AG09319 (cell line): ENCODE measurements around the gene LRWD1.

Experiments
- DNase-seq: peaks from one replicate; pipeline ENCODE4 v3.0.0-alpha.2; 2010; ENCODE audit warnings: low read depth; ENCODE audit errors: extremely low read depth
- TF ChIP-seq, protein P1 (sequence below): IDR thresholded peaks from 2 replicates; pipeline ENCODE4 v1.5.1; 2011; ENCODE audit warnings: low read depth, mild to moderate bottlenecking, inconsistent platforms, low read length, moderate library complexity

Gene LRWD1

GRCh38 chr7:102445674-102446071 is 19.1 kb upstream of the LRWD1 start:
- DNase-seq: no peak
- TF ChIP-seq, protein P1, sequence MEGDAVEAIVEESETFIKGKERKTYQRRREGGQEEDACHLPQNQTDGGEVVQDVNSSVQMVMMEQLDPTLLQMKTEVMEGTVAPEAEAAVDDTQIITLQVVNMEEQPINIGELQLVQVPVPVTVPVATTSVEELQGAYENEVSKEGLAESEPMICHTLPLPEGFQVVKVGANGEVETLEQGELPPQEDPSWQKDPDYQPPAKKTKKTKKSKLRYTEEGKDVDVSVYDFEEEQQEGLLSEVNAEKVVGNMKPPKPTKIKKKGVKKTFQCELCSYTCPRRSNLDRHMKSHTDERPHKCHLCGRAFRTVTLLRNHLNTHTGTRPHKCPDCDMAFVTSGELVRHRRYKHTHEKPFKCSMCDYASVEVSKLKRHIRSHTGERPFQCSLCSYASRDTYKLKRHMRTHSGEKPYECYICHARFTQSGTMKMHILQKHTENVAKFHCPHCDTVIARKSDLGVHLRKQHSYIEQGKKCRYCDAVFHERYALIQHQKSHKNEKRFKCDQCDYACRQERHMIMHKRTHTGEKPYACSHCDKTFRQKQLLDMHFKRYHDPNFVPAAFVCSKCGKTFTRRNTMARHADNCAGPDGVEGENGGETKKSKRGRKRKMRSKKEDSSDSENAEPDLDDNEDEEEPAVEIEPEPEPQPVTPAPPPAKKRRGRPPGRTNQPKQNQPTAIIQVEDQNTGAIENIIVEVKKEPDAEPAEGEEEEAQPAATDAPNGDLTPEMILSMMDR: no peak

GRCh38 chr7:102446387-102447156 is 18.2 kb upstream of the LRWD1 start:
- TF ChIP-seq, protein P1: no peak
- DNase-seq: no peak

- no peak for DNase-seq
- TF ChIP-seq, protein P1: no peak
These were observed 17.5 kb upstream of the LRWD1 start for GRCh38 chr7:102447311-102447710.

DNA sequence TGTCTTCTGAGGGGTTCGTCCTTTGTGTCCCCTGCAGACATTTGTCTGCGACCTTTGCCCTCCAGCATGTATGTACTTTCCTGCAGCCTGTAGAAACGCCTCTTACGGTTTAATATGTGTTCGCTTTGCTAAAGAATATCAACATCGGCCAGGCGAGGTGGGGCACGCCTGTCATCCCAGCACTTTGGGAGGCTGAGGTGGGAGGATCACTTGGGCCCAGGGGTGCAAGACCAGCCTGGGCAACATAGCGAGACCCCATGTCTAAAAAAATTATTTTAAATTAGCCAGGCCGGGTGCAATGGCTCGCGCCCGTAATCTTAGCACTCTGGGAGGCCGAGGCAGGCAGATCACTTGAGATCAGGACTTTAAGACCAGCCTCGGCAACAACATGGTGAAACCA is 15.6 kb upstream of the LRWD1 start:
- DNase-seq: no peak
- TF ChIP-seq, protein P1: no peak

DNA sequence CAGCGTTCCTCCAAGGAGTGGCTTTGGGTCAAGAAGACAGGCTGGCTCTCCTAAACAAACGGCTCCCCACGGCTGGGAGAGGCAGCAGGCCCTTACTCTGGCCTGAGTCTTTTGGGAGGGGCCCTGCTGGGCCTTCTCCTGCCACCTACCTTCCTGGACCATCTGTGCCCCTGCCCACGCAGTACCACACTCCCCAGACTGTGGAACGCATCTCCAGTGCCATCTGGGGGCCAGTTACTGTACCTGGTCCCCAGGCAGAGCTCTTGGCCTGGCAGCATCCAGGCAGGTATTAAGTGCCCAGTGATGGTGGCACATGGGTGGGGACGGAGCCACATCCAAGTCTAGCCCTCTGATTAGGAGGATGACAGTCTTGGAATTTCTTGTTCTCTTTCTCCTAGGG is 14.5 kb upstream of the LRWD1 start:
- TF ChIP-seq, protein P1: no peak
- DNase-seq: no peak

GRCh38 chr7:102451371-102452054 is 13.3 kb upstream of the LRWD1 start:
- DNase-seq: no peak
- TF ChIP-seq, protein P1: no peak

DNA sequence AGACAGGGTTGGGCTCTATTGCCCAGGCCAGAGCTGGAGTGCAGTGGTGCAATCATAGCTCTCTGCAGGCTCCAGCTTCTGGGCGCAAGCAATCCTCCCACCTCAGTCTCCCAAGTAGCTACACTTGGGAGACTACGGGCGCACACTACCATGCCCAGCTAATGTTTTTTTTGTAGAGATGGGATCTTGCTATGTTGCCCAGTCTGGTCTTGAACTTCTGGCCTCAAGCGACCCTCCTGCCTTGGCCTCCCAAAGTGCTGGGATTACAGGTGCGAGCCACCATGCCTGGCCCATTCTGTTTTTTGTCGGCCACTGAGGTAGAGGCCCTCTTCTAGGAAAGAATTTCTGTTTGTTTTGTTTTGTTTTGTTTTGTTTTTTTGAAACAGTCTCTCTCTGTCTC is 12.3 kb upstream of the LRWD1 start:
- TF ChIP-seq, protein P1: no peak
- no peak for DNase-seq
